SW 1271 (cell line): ENCODE measurements around the gene BAIAP3.
"Not testable (repeated sequence)": the region's sequence is repeated elsewhere in the genome, so short reads cannot be mapped to it uniquely, and the experiment has no call there.

Experiments
- DNase-seq, 2 experiments: peaks; one replicate each; lab custom pipeline; 2025; lab: John Stamatoyannopoulos, UW

BAIAP3 gene

DNA sequence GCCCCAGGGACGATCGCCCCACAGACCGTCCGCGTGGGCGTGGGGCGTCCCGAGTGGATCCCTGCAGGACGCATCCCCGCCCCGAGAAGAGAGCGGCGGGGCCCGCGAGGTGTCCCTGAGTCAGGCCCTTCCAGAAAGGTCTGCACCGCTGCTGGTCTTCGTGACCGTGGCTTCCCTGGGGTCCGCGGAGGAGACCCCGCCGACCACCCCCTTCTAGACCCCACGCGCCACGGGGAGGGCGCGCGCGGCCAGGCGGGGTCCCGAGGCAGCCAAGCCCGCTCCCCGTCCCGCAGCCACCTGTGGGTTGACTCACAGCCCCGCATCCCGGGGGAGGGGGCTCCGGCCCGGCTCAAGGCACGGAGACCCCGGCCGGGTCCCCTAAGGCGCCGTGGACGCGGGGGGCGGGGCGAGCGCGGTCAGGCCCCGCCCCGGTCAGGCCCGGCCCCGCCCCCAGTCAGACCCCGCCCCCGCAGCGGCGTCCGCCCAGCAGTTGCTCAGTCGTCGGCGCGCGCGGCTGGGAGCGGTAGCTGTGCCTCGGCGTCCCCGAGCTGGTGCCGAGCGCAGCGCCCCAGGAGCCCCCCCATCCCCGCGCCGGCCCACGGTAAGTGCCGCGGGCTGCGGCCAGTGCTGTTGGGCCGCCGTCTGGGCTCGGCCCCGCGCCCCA is at the start of gene BAIAP3:
Gene BAIAP3, plus strand, starts transcription at position 497 of the 664 bp plus-strand sequence. CDS start 4,905 bp downstream, outside the sequence.
- no peak for DNase-seq

DNA sequence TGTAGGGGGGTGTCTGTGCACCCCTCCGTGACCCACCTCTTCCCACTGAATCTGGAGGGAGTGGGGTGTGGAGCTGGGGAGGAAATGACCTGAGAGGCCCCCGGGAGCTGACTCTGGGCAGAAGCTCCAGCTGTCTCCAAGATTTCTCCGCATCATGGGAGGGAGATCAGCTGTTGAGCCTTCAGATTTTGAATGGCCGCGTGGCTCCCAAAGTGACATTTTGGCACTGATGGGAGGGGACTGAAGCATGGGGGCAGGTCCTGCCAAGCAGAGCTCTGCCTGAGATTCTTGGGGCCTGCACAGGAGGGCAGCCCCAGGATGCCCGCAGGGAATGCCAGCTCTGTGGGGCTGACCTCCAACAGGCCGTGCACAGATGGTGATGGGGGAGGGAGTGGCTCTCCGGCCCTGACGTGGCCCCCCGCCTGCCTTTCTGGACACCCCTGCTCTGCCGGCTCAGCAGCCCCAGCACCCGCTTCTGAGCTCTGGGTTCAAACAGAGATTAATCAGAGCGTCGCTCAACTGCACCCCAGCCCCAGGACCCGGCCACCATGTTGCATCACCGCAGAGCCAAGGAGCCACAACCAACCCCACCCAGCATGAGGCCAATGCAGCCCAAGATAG is 49.3 kb upstream of the BAIAP3 start:
- DNase-seq: no peak

DNA sequence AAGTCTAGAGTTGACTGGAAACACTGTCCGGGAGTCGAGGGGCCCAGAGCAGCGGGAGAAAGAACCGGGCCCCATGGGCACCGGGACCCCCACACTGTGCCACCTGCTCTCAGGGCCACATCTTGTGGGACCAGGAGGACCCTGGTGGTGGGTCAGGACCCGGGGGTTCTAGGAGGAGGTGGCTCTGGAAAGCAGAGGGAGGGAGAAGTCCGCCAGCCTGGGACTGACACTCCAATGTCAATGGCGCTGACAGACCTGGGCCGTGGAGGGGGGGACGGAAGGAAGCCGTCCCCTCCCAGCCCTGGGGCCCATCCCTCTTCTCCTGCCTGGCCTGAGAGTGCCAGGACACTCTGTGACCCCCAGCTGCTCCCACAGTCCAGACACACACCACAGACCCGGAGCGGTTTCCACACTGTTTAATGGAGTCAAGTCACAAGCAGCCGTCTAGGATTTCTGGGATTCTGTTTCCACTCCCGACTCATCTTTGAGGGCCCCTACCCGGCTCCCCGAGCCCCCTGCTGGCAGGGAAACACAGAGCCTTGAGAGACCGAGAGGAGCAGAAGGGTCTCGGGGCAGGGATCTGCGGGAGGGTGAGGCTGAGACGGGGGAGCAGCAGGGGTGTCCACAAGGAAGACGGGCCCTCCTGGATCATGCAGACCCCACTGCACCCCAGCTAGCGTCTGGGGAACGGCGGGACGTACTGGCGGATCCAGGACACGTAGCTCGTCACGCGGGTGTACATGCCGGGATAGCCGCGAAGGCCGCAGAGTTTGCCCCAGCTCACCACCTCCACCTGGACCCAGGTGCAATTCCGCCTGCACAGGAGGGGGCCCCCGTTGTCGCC is 47.6 kb upstream of the BAIAP3 start:
- DNase-seq: no peak

DNA sequence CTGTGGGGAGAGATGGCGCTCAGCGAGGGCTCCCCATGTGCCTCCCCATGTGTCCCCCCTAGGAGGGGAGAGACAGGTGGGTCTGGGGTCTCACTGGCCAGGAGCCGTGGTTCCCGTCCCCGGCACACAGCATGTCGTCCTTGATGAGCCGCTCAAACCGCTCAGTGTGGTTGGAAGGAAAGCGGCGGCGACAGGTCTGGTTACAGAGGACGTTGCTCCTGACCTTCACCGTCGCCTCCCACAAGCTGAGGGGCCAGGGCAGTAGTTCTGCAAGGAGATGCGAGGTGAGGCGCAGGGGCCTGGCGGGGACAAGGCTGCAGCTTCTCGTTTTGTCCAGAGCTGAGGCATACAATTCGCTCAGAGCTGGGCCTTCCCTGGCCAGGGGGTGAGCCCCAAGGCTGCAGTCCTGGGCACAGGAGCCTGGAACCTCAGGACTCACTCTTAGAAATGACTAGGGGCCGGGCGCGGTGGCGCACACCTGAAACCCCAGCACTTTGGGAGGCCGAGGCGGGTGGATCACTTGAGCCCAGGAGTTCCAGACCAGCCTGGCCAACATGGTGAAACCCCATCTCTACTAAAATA is 46.8 kb upstream of the BAIAP3 start:
- no peak for DNase-seq

- no peak for DNase-seq
Observed at GRCh38 chr16:1287982-1288670, 45.3 kb upstream of the BAIAP3 start.

- no peak for DNase-seq
Observed at GRCh38 chr16:1288813-1289476, 44.5 kb upstream of the BAIAP3 start.

DNA sequence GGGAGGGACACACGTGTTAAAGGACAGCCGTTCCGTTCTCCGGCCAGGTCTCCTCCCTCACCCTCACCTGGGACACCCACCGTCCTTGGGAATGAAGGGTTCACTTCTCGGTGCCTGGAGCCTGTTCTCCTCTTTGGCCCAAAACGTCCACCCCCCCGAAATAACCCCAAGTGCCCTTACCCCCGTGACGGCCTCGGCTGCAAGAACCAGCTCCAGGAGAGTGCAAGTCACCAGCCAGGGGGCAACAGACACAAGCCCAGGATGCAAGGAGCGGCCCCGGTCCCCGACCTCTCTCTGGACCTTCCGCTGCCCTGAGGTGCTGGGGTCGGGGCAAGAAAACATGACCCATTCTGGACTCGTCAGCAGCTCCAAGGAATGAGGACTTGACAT is 44.0 kb upstream of the BAIAP3 start:
- DNase-seq: no peak

GRCh38 chr16:1290063-1290501 is 43.4 kb upstream of the BAIAP3 start:
- no peak for DNase-seq

- DNase-seq: no peak
Observed at GRCh38 chr16:1290860-1291575, 42.4 kb upstream of the BAIAP3 start.

DNA sequence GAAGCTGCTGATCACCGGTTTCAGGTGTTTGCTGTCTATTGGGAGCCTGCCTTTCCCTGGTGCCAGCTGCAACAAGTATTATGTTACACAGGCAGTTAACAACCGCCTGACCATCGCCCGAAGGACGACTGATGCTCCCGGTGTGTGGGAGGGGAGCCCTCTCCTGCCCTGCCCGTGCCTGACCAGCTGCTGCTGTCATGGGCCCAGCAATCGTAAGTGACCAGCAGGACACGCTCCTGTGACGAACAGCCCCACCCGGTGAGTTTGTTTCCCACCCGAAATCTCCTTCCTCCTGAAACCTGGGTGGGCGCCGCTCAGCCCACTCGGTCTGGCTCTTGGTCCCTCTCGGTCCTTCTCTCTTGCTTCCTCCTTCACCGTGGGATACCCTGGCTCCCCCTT is 41.9 kb upstream of the BAIAP3 start:
- no peak for DNase-seq

- DNase-seq: not testable (repeated sequence)
Observed at GRCh38 chr16:1292208-1292607, 41.2 kb upstream of the BAIAP3 start.

GRCh38 chr16:1292808-1293207 is 40.6 kb upstream of the BAIAP3 start:
- DNase-seq: not testable (repeated sequence)

DNA sequence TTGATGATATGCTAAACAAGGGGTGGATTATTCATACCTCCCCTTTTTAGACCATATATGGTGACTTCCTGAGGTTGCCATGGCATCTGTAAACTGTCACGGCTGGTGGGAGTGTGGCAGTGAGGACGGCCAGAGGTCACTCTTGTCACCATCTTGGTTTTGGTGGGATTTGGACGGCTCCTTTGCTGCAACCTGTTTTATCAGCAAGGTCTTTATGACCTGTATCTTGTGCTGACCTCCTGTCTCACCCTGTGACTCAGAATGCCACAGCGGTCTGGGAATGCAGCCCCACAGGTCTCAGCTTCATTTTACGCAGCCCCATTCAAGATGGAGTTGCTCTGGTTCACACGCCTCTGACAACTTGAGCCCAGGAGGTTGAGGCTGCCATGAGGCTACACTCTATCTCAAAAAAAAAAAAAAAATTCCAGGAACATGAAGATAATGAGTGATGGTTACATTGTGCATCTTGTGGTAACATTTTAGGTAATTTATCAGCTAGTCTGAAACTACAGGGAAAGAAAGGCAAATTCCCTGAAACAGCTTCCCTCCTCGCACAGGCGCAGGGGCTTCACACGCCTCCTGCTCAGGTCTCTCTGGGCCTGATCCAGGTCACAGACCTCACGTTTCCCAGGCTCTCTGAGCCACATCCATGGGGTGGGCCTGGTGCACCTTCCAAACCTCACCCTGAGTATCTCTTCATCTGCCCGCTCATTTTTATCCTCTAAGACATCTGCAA is 39.4 kb upstream of the BAIAP3 start:
- DNase-seq: no peak

GRCh38 chr16:1295465-1295864 is 38.0 kb upstream of the BAIAP3 start:
- no peak for DNase-seq

GRCh38 chr16:1296688-1297017 is 36.8 kb upstream of the BAIAP3 start:
- not testable (repeated sequence) for DNase-seq

DNA sequence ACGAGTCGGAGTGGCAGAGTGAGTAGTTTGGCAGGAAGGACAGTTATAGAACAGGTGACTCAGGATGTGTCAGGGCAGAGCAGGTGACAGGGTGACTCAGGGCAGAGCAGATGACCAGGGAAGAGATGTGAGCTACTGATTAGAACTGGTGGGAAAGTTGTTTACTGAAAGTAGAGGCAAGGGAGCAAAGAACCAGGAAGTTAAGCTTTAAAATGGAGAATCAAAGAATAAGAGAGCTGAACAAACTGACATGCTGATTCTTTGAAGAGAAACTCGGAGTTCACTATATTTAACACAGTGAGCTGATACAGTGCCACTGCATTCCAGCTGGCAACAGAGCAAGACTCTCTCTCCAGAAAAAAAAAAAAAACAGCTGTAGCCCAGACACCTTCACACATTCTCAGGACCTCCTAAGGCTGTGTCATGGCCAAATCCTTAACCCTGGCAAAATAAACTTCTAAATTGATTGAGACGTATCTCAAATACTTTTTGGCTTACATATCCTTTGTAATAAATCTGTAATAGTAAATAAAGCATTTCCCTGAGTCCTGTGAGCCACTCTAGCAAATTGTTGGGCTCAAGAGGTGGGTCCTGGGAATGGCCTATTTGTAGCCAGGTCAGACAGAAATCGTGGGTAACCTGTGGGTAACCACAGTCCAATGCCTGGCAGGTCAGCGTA is 36.3 kb upstream of the BAIAP3 start:
- peak; percentile 58 to 76 for DNase-seq

- no peak for DNase-seq
Observed at GRCh38 chr16:1298406-1298805, 35.0 kb upstream of the BAIAP3 start.

DNA sequence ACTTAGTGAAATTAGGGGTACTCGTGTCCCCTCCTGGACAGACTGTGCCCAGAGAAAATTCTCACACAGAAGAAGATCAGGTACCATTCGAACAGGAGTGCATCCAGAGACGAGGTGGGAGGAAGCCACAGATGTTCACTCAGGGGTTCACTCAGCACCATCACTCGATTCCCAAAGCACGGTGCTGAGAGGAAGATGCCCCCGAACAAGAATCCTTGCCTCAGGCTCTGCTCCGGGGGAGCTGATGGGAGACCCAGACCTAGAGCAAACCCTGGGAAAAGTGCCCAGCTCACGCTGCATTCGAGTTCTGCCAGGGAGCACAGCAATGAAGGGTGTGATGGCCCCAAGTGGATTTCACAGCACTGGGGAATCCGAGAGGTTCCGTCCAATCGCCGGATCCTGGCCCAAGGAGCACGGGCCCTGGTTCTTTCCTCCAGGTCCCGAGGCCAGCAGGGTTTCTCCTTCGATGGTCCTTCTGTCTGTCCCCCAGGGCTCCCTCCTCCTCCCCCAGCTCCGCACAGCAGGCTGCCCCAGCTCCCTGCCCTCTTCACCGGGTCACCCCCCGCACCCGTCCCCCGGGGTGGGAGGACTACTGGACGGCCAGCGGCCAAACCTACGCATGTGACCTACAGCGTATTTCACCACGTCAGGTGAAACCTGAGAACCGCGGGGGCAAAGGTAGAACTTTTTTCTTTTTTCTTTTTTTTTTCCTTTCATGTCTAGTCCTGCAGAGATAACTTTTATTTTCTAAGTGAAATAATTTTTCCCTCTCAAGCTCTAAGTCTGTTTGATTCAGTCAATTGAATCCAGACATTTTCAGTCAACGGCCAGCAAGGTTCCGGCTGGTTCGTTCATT is 34.2 kb upstream of the BAIAP3 start:
- DNase-seq: no peak

GRCh38 chr16:1299868-1300203 is 33.6 kb upstream of the BAIAP3 start:
- DNase-seq: no peak
